Suppressor macrophage treated with lipopolysaccharide for 4 hours (primary cell): Measurements from ENCODE around the gene FAM217B.
A peak's percentile ranks its signal among the peaks of the same experiment; 100 is the strongest.
"Not testable (repeated sequence)": the region's sequence is repeated elsewhere in the genome, so short reads cannot be mapped to it uniquely, and the experiment has no call there.

Source experiments
- DNase-seq: peaks from one replicate; pipeline ENCODE4 v3.0.0-alpha.2; 2020

Gene FAM217B

DNA sequence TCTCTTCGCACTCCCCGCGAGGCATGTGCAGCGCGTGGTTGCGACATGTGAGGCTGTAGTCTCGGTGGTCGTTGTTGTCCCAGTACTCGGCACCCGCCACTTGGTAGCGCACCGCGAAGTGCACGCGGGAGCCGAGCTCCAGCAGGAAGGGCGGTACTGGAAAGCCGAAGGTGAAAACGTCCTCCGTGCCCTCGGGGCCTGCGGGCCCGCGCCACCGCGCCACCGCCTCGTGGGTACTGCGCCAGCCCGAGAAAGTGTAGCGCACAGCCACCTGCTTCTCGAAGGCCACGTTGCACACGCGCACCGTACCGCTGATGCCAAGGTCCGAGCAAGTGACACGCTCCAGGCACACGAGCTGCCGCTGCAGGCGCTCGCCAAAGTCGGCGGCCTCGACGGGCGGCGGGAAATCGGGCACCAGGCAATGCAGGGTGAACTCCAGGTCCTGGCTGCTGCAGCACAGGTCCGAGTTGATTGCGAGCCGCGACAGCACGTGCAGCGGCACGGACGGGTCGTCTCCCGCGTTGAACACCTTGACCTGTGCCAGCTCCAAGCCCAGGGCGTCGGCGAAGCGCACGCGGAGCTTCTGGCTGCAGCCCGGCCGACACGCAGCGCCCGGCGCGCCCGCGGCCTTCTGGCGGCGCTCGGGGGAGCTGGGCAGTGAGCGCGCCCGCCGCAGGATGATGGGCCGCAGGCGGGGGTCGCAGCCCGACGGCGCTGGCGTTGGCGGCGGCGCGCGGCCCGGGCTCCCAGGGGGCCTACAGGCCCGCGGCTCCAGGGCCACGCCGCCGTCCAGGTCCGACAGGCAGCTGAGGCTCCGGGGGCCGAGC, 924 bp upstream of the FAM217B start:
- DNase-seq, result no peak

DNA sequence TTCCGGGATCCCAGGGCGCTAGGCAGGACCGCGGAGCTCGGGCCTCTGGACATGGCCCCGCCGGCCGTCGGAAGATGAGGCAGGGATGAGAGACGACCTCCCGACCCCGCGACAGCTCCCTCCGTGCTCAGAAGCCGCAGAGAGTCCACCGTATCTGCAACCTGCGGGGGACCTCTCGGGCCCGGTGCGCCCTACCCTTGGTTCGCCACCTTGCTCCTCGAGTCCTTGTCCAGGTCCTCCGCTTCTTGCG, 385 bp upstream of the FAM217B start:
- DNase-seq, result peak; percentile 45

DNA sequence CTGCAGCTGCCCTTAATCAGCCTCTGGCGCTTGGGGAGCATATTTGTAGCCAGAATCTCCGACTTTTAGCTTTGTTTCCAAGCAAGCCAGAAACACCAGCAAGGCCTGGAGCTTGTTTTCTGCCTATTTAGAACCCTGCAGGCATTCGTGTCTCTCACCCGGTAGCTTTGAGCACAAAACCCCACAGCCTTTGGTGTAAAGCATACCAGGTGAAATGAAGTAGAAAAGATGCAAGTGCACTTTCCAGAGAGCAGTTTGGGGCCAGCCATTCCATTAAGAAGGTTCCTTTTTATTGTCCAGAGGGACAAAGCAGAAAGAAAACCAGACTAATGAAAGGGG, 736 bp downstream of the FAM217B start:
- no peak for DNase-seq

DNA sequence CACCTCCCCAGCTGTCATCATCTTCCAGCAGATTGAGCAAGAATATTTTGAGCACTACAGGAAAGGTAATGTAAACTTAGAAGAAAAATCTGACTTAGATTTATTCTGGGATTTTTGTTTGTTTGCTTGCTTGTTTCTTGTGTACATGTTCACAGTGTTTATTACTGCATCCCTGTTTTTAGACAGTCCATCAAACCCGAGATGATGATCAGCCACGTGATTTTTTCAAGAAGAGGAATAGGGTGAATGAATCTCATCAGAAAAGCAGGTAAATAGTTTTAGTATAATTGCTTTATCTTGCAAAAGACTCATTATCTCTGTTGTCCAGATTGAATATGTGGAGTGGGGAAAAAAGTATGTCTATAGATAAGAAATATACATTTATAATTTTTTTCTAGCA, 2.1 kb downstream of the FAM217B start:
- DNase-seq, result no peak

DNA sequence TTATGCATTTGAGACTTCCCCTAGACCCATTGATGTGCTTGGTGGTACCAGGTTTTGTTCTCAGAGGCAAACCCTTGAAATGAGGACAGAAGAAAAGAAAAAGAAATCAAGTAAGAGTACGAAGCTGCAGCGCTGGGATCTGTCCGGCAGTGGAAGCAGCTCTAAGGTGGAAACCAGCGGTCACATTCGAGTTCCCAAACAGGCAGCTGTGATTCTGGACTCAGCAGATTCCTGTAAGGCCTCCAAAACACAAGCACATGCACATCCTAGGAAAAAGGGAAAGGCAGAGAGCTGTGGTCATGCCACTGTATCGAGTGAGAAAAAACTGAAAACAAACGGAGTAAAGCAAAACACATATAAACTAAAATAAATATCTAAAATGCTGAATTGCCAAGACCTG, 4.5 kb downstream of the FAM217B start:
- DNase-seq, result no peak

DNA sequence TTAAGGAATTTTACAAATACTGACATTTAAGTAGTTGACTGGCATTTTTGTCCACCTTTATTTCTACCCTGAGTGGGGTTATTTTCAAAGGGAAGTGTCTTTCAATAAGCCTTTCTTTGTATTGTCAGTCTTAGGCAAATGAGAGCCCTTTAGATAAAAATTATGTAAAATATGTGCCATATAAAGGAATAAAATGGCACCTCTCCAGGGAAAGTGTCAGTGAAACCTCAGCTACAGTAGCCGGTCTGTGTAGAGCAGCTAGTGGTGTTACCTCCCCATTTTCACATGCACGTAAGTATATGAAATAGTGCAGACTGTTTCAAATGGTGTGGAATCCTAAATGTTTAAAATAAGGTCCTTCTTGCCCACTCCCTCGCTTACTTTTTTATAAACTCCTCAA, 5.0 kb downstream of the FAM217B start:
- no peak for DNase-seq

DNA sequence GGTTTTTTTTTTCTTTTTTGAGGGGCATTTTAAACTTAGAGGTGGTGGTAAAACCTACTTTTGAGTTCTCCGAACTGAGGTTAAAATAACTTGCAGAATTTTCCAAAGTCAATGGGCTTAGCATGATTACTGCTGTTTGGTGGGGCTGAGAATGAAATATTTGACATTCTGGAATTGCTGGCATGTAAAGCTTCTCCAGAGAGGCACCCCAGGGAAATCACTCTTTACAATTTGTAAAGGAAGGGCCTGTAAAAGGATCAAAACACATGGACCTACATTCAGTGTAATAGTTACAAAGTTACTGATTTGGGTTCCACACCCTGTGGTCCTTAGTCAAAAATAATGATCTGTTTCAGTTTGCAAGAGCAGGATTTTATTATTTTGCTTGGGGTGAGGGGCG, 5.5 kb downstream of the FAM217B start:
- no peak for DNase-seq

DNA sequence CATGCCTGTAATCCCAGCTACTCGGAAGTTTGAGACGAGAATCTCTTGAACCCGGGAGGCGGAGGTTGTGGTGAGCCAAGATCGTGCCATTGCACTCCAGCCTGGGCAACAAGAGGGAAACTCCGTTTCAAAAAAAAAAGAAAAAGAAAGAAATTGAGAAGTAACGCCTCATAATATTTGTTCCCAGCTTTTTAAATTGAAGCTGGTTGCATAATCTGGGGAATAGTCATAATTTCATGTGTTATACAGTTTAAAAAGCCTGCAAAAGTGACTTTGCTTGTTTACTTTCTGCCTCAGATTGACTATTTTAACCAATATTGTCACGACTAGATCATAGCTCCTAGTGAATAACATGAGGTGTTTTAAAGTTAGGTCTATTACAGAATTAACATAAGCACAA, 7.2 kb downstream of the FAM217B start:
- DNase-seq, result peak; percentile 56

DNA sequence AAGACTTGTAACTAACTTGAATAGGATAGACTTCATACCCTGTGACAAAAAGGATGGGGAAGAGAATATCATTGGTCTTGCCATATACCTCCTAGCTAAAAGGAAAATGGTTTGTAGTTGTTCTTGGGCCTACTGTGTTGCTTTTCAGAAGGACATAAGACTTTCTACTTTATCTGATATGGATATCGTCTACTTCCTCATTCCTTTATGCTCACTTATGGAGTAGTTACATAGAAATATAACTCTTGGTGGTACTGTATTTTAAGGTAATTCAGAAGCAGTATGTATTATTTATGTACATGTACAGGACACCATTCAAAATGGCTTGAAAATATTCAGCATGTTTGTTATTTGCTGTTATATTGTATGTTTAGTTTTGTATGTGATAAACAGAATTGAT, 8.0 kb downstream of the FAM217B start:
- DNase-seq, result no peak

DNA sequence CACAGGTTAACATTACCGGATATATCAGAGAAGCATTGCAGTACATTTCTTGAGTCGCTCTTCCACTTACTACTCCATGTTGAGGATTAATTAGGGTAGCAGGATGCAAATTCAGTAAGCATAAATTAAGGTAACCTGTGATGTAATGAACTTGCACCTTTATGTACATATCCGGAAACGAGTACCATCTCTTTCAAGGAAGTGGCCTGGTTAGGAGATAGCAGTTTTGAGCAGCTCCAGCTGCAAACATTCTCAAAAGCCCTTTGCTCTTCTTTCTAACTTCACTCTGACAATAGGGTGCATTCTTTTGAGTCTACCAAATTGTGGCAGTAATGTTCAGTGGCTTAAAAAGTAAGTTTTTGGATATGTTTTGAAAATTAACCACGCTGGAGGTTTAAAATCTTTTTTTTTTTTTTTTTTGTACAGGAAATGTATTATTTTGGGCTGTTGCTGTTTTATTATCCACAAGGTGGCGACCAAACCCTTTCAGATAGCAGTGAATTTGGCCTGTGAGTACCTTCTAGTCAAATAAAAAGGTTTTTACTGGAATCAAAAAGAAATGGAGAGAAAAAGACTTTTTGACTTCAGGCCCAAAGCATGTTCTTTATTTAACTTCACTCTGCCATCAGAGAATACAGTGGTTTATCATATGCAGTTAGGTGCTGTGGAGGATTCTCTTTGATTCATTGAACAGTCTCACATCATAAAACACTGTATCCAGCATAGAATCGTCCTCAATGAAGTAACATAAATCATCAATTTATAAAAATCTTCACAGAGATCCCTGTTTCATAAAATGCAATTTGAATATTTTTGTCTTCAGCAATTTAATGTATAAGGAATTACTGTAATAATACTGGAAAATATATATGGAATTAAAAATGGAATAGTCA, 8.9 kb downstream of the FAM217B start:
- peak; percentile 61 for DNase-seq

DNA sequence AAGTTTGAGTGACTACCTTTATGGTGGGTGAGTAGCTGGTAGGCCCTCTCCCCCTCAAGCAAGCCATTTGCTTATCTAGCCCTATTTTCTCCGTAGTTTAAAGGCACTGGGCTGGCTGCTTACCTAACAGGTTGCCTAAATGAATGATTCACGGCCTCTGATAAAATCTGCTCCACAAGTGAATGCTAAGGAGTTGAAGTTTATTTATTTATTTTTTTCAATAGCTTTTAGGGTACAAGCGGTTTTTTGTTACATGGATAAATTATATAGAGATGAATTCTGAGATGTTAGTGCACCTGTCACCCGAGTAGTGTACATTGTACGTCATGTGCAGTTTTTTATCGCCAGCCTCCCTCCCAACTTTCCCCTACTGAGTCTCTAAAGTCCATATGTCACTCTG, 9.7 kb downstream of the FAM217B start:
- no peak for DNase-seq

DNA sequence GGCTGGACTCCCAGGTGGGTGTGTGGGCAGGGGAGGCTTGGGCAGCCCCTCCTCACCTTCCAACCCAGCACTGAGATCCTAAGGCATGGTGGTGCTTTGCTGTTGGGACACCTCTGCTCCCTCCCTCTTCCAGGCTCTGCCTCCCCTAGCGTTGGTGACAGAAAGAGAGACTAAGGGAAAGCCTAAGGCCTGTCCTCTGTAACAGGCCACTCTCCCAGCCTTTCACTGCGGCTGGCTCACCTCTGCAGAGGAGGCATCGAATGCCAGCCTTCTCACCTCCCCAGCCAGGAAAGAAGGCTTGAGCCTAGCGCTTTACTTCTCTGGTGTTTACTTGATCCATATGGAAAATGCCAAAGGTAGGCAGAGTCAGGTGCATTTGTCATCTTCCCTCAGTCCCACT, 14.5 kb downstream of the FAM217B start:
- no peak for DNase-seq

DNA sequence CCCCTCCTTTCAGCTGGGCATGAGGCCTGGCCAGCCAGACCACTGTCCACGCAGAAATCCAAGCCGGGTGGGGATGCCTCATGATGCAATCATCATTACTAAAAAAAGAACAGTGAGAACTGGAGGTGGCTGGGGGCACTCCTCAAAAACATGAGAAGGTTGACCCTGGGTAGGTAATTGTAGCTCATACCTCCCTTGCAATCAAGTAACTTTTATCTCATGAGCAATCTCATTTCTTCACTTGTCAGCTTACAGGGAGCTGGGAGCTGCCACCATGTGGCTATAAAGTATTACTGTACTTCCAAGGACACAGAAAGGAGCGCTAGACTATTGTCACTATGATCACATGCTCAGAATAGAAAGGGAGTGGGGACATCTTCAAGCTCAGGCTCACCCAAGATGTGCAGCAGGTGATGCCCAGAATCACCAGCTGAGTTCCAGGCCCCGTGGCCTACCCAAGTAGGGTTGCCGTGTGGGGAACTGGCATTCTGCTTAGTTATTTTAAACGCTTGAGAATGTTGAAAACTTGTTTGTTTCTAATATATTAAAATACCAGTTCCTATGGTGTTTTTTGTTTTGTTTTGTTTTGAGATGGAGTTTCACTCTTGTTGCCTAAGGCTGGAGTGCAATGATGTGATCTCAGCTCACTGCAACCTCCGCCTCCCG, 15.1 kb downstream of the FAM217B start:
- peak; percentile 17 for DNase-seq

DNA sequence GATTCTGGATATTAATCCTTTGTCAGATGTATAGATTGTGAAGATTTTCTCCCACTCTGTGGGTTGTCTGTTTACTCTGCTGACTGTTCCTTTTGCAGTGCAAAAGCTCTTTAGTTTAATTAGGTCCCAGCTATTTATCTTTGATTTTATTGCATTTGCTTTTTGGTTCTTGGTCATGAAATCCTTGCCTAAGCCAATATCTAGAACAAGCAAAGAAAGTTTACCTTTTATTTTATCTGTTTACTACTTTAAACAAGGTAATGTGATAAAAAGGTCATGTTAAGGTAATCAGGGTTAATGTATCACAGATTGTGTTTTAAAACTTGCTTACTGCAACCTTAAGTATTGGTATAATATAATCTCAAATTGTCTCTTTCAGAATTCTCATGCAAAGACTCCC, 17.4 kb downstream of the FAM217B start:
- not testable (repeated sequence) for DNase-seq

DNA sequence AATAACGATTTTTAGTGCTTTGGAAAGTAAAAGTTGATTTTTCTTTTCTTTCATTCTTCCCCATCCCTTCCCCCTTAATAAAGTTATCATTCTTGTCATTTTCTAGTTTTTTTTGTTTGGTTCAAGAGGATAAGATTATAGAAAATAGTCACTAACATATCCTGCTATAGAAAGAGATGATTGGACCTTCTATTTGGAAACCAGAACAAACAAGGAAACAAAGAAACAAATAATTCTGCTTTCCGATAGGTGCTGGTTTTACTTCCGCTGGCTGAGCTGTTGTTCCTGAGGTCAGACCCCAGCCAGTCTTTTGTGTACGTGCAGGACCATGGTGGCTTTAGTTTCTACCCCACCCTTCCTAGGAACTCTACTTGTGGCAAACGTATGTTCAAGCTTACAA, 17.9 kb downstream of the FAM217B start, which contains the start of gene CDH26:
Gene CDH26, plus strand, starts transcription at position 301 of the 400 bp plus-strand sequence. CDS start 304 bp downstream, outside the sequence.
- DNase-seq, result no peak

DNA sequence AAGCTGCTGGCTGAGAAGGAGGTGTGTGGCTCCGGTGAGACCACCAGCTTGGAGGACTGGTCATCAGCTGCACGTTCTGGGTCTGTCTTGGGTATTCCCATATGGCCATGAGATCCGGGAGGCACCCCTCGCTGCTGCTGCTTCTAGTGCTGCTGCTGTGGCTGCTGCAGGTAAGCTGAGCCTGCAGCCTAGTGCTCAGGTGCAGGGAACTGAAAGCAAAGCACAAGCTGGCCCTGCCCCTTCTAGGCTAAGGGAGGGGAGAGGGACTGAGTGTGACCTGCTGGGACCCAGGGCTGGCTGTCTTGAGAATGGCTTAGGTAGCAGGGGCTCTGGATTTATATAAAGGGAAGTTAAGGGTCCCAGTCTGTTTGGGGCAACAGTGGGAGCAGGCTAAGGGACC, 18.4 kb downstream of the FAM217B start:
- DNase-seq, result no peak

DNA sequence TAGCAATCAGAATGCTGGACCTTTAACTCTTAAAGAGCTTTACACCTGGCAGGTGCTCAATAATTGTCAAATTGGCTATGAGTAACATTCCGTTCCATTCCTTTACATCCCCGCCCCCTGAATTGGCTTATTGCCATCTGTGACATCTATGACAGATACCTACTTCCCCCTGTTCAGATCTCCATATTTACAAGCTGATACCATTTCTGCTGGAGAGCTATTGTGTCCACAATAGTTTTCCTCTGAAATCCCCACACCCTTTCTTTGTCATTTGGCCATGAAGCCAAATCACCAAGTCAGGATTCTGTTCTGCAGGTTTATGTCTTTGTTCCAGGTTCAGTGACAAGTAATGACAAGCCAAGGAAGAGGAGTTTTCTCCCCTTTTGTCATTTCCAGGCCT, 21.2 kb downstream of the FAM217B start:
- no peak for DNase-seq

DNA sequence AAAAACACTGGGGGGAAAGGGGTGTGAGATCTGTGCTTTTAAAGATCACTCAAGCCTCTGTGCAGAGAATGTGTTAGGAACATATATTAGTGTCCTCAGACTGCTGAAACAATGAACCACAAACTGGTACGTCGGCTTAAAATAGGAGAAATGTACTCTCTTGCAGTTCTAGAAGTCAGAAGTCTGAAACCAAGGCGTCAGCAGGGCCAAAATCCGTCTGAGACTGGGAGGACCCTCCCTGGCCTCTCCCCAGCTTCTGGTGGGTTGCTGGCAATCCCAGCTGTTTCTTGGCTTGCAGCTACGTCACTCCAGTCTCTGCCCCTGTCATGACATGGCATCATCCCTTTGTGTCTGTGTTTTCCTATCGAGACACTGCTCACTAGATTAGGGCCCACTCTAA, 22.0 kb downstream of the FAM217B start:
- no peak for DNase-seq

DNA sequence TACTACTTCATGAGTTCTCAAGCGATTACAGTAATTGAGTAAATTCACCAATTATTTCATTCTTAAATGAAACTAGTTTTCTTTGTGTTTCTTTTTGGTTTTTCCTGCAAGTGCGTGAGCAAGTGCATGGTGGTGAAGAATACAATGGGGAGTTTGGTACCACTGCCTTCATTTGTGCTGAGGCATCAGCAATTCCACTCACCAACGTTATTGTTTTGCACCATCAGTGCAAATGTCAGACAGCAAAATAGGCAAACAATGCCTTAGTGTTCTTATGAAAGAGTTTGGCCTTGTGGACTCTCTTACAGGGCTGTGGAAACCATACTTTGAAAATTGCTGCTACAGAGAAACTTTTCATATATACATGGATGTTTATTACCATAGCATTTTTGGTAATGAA, 26.2 kb downstream of the FAM217B start:
- no peak for DNase-seq

DNA sequence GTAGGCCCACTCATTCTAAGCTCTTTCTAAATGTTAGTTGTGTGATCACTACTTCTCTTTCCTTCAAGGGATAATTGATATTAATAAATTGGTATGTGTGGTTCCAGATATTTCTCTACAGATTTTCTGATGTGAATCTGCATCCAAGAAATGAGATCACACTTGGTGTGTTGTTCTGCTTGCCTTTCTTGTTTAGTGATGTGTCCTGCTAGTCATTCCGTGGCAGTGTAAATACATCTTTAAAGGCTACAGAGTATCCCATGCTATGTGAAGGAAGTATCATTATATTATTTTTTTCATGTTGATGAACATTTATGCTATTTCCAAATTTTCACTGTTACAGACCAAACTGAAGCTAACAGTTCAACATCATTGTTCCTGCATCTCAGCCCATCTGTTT, 31.2 kb downstream of the FAM217B start:
- no peak for DNase-seq

DNA sequence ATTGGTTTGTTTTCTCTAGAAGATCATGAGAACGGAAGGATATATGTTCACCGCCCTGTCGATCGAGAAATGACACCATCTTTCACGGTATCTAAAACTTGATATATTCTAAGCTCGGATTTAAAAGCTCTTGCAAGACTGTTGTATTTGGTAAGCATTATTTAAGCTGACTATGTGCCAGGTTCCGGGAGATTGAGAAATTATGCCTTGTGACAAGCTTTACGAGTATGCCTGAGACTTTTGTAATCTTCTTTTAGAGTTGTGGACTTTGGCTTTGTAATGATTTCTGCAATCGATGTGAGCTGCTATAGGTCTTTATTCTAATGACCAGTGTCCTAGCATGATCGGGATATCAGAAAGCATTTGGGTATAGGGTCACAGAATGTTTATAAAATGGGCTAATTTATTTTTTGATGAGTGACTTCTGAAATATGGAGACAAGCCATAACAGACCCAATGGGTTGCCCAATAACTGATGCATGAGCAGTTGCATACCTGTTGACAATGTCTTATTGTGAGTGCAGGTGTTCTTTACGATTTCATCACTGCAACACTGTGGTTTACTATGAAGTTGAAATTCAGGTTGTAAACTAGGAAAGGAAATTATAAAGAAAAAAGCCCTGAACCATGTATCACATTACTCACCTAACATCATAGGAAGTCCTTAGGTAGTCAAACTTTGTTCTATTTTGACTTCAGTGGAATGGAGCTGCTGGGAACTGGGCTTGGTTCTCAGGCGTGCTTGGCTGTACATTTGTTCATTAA, 32.0 kb downstream of the FAM217B start:
- peak; percentile 33 for DNase-seq

DNA sequence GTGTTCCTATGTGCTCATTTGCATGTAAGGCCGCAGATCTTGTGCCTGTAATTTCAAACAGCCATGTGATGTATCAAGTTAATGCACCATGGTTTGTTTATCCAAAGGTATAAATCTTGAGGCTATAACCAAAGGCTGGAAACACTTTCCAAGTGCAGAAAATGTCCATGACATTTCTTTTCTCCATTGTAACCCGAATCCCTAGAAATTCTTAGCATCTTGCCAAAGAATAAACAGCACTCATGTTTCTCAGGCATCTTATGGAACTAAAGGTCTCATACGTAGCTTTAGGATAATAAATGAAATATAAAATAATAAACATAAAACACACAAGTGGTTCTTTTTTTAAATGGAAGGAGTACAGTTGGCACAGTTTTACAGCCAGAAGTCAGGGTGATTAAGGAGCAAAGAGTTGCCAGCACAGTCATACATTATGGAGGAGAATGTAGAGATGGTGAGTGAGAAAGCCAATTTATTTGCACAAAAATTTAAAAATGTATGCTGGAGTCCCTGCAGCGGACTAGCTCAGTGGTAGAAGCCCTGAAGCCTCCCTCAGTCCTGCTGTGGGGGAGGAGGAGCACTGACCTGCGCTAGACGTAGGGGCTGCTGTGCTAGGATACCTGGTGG, 36.1 kb downstream of the FAM217B start:
- no peak for DNase-seq

DNA sequence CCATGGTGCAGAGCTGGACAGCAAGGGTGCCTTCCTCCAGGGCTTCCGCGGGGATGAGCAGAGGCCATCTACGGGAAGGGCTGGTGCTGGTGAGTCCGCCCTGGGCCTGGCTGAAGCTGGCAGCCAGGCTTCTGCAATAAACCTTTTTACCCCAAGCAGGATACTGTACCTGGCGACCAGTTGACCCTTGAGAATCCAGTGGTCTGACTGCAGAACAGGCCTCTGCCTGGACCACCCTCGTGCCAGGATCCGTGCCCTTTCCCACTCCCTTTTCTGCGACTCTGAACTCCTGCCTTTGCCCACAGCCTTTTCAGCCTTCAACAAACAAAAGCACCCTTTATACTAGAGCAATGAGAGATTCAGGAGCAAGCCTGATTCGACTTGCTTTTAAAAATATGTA, 36.9 kb downstream of the FAM217B start:
- DNase-seq, result no peak
